Right lung (tissue), 10 donors: ENCODE data around the gene SUN5. TPM values are rescaled to one million over a fixed set of nuclear protein-coding genes. Genes with fewer than 3 reads are reported as not detected.
"Not testable (repeated sequence)": the region's sequence is repeated elsewhere in the genome, so short reads cannot be mapped to it uniquely, and the experiment has no call there.

Source experiments
- DNase-seq, 2 donors: peaks; one replicate each; pipeline ENCODE4 v3.0.0-alpha.2; 2013
- long read RNA-seq, 8 donors: transcript quantifications; one replicate each; lab custom pipeline, GENCODE V29; 2026
- polyA plus RNA-seq, 5 donors: library from polyadenylated mRNA; unstranded; fragments of 120-200 nt; gene quantifications; one replicate each; pipeline versions ENCODE4 v1.2.1 to v1.2.3, GENCODE V29; 2013; ENCODE audit warnings: inconsistent platforms in 1 of 5, low replicate concordance in 1 of 5; ENCODE audit not compliant: insufficient read length in 5 of 5, insufficient read depth in 1 of 5

SUN5 gene
- polyA plus RNA-seq, result not detected
- long read RNA-seq, donor 1, result 0 reads
- long read RNA-seq, donor 2, result 0 reads
- long read RNA-seq, donor 3, result 0 reads
- long read RNA-seq, donor 4, result 0 reads
- long read RNA-seq, donor 5, result 0 reads
- long read RNA-seq, donor 6, result 0 reads
- long read RNA-seq, donor 7, result 0 reads
- long read RNA-seq, donor 8, result 0 reads

- DNase-seq, result no peak
Observed at GRCh38 chr20:33004141-33004751, at the start of gene SUN5. Gene SUN5, minus strand, starts transcription at chr20:33004433. Its CDS starts 93 bp downstream, at chr20:33004340.

- no peak for DNase-seq
Observed at GRCh38 chr20:33053291-33054106, 49.3 kb upstream of the SUN5 start, which contains the start of gene BPIFB3. Gene BPIFB3, plus strand, starts transcription at chr20:33053903. Its CDS starts 1,533 bp downstream, at chr20:33055436.

GRCh38 chr20:33051333-33051732 is 47.1 kb upstream of the SUN5 start:
- DNase-seq, result no peak

- DNase-seq, result no peak
Observed at GRCh38 chr20:33046412-33046811, 42.2 kb upstream of the SUN5 start.

- not testable (repeated sequence) for DNase-seq
Observed at GRCh38 chr20:33045129-33045721, 41.0 kb upstream of the SUN5 start.

GRCh38 chr20:33043731-33044181 is 39.5 kb upstream of the SUN5 start:
- DNase-seq, result no peak

GRCh38 chr20:33042983-33043730 is 38.9 kb upstream of the SUN5 start:
- DNase-seq, result no peak

- DNase-seq, result no peak
Observed at GRCh38 chr20:33042430-33042829, 38.2 kb upstream of the SUN5 start.

- no peak for DNase-seq
Observed at GRCh38 chr20:33038243-33038642, 34.0 kb upstream of the SUN5 start.

GRCh38 chr20:33037456-33037855 is 33.2 kb upstream of the SUN5 start:
- DNase-seq, result no peak

- DNase-seq, result no peak
Observed at GRCh38 chr20:33034901-33035492, 30.8 kb upstream of the SUN5 start.

- DNase-seq, result no peak
Observed at GRCh38 chr20:33034115-33034514, 29.9 kb upstream of the SUN5 start.

GRCh38 chr20:33033381-33033780 is 29.1 kb upstream of the SUN5 start:
- DNase-seq, result no peak

GRCh38 chr20:33032555-33032954 is 28.3 kb upstream of the SUN5 start:
- no peak for DNase-seq

- DNase-seq, result no peak
Observed at GRCh38 chr20:33031531-33031930, 27.3 kb upstream of the SUN5 start, which contains the start of gene BPIFB6. Gene BPIFB6, plus strand, starts transcription at chr20:33031648. Its CDS starts 0 bp downstream, at chr20:33031648.

- no peak for DNase-seq
Observed at GRCh38 chr20:33030569-33030968, 26.3 kb upstream of the SUN5 start.

GRCh38 chr20:33030076-33030475 is 25.8 kb upstream of the SUN5 start:
- DNase-seq, result no peak

GRCh38 chr20:33028875-33029274 is 24.6 kb upstream of the SUN5 start:
- no peak for DNase-seq

- DNase-seq, result no peak
Observed at GRCh38 chr20:33027769-33028751, 23.8 kb upstream of the SUN5 start.
